ENCODE data around the gene OR2G6.
"Not testable (repeated sequence)": the region's sequence is repeated elsewhere in the genome, so short reads cannot be mapped to it uniquely, and the experiment has no call there.

DNA sequence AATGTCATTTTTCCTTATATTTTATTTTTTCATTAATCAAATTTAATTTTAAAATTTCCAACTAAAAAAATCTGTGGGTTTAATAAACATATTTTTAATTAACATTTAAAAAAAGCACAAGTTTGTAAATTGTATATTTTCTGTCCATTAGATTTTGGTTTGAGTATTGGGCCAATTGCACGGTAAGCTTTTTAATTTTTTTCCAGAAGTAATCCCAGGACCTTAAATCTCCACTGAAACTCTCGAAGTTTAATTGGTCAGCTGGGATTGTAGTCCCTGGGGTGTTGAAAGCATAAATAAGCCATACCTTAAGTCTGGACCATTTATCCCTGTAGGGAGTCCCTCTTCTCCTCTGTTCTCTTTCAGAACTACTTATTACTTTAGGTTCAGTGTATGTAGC is at the start of gene OR2G6:
- TF ChIP-seq JUND (IDR thresholded peaks at IDR 0.05); TAF1 (conservative IDR thresholded peaks at IDR 0.05): not testable (repeated sequence)
- TF ChIP-seq, protein P1, sequence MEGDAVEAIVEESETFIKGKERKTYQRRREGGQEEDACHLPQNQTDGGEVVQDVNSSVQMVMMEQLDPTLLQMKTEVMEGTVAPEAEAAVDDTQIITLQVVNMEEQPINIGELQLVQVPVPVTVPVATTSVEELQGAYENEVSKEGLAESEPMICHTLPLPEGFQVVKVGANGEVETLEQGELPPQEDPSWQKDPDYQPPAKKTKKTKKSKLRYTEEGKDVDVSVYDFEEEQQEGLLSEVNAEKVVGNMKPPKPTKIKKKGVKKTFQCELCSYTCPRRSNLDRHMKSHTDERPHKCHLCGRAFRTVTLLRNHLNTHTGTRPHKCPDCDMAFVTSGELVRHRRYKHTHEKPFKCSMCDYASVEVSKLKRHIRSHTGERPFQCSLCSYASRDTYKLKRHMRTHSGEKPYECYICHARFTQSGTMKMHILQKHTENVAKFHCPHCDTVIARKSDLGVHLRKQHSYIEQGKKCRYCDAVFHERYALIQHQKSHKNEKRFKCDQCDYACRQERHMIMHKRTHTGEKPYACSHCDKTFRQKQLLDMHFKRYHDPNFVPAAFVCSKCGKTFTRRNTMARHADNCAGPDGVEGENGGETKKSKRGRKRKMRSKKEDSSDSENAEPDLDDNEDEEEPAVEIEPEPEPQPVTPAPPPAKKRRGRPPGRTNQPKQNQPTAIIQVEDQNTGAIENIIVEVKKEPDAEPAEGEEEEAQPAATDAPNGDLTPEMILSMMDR (IDR thresholded peaks at IDR 0.05; ENCODE audit: low read depth, low read length, missing input control), result not testable (repeated sequence)
